NCI-H2107 (cell line): ENCODE data around the gene RYR2.
"Not testable (repeated sequence)": the region's sequence is repeated elsewhere in the genome, so short reads cannot be mapped to it uniquely, and the experiment has no call there.

Experiments
- DNase-seq: peaks from one replicate; lab custom pipeline; 2025; lab: John Stamatoyannopoulos, UW

The RYR2 gene

GRCh38 chr1:237568955-237569354, 527.0 kb downstream of the RYR2 start:
- DNase-seq, result no peak

DNA sequence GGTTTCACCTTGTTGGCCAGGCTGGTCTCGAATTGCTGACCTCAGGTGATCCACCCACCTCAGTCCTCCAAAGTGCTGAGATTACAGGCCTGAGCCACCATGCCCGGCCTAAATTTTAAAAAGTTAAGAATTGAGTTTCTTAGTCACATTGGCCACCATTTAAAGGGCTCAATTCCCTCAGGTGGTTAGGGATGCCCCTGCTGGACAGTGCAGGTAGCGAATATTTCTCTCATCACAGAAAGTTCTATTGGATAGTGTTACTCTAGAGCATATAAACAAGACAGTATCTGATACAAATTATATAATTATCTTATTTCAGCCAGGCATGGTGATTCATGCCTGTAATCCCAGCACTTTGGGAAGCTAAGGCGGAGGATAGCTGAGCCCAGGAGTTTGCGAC, 528.5 kb downstream of the RYR2 start:
- DNase-seq, result no peak

GRCh38 chr1:237574536-237574935, 532.6 kb downstream of the RYR2 start:
- no peak for DNase-seq

DNA sequence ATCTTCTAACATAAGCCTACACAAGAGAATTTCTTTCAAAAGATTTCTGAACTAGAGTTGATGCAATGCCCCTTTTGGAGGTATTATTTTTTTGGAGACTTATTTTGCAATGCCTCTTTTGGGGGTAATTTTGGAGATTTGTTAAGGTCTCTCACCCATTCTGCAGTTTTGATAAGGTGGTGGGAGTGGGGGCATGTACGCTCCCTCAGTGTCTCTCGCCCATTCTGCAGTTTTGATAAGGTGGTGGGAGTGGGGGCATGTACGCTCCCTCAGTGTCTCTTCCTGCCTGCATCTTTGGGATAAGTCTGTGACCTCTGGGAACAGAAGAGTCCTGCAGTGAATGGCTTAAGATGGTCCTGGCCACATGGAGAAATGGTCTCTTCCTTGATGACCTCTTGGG, 536.6 kb downstream of the RYR2 start:
- DNase-seq, result no peak

DNA sequence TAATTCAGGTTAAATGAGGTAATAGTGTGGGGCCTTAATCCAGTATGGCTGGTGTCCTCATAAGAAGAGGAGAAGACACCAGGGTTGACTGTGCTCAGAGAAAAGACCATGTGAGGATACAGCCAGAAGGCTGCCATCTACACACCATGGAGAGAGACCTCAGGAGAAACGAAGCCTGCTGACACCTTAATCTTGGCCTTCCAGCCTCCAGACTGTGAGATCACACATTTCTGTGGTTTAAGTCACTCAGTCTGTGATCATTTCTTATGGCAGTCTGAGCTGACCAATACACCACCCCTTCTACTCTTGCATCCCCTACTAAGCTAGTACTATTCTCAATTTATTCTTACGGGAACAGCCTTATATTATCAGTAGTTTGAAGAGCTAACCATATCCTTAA, 538.7 kb downstream of the RYR2 start:
- no peak for DNase-seq

DNA sequence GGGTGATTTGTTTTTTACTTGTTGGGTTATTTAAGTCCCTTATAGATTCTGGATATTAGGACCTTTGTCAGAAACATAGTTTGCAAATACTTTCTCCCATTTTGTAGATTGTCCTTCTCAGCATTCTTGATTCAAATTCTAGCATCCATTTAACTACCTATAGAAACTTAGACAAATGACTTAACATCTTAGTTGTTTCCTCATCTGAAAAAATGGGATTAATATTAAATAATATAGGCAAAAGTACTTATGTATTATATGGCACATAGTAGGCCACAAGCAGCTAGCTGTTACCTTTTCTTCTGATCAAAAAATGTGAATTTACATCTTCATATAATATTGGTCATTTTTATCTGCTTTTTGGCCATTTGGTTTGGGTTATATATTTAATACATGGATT, 541.3 kb downstream of the RYR2 start:
- no peak for DNase-seq

DNA sequence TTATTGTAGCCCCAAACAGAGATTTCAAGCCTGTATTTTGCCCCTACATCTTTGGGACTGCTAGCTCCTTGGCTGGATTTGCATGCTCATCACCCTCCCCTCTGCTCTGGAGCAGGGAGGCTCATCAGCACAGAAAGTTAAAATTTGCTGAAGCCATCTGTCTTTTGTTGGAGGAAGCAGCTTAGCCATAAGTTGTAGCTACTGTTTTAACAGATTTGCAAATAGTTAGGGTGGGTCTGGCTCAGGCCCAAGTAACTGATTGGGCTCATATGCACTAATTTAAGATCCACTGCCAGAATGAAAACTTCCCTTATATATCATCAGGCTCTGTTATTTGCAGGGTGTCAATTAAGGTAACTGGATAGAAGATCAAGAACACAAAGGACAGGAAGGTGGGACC, 541.8 kb downstream of the RYR2 start:
- no peak for DNase-seq

DNA sequence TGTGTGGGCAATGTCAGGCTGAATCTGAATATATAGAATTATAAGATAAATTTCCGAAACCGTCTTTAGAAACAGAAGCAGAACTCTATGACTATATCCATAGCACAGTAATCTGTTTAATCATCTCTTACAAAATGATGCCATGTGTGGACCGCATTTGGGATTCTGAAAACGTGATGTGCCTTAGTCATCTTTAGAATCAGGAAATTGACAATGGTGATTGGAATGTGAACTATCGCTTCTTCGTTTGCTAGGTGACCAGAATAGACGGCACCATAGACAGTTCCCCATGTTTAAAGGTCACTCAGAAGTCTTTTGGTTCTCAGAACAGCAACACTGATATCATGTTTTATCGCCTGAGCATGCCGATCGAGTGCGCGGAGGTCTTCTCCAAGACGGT, 548.4 kb downstream of the RYR2 start:
- no peak for DNase-seq

GRCh38 chr1:237591353-237591752, 549.4 kb downstream of the RYR2 start:
- DNase-seq, result no peak

- DNase-seq, result not testable (repeated sequence)
Measured at GRCh38 chr1:237603036-237603568, 561.1 kb downstream of the RYR2 start.

DNA sequence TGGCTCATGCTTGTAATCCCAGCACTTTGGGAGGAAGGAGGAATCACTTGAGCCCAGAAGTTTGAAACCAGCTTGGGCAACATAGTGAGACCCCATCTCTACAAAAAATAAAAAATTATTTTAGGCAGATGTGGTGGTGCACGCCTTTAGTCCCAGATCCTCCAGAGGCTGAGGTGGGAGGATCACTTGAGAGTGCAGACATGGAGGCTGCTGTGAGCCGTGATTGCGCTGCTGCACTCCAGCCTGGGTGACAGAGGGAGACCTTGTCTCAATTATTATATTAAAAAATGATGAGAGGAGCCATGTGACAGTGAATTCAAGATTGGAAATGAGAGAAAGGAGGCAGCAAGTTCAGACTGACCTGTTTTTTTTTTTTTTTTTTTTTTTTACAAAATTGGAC, 566.4 kb downstream of the RYR2 start:
- no peak for DNase-seq

- no peak for DNase-seq
Measured at GRCh38 chr1:237610157-237610556, 568.2 kb downstream of the RYR2 start.

GRCh38 chr1:237613984-237614383, 572.0 kb downstream of the RYR2 start:
- no peak for DNase-seq

GRCh38 chr1:237619553-237619952, 577.6 kb downstream of the RYR2 start:
- no peak for DNase-seq

- DNase-seq, result no peak
Measured at GRCh38 chr1:237634922-237635321, 592.9 kb downstream of the RYR2 start.

DNA sequence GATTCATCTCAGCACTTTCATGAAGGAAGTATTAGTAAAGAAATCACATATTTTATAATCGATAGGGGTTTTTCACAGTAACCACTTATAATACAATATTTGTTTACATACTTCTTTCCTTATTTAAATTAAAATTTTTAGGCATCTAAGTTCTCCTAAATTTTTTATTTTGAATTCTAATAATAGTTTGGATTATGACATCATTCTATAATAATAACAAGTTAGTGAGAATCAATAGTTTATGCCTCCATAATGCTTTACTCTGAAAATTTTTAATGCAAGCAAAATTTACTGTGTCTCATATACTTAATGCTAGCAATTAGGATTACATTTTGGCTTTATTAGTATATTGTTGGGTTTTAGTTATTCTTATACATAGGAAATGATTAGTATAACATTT, 596.6 kb downstream of the RYR2 start:
- no peak for DNase-seq

GRCh38 chr1:237640011-237640671, 598.2 kb downstream of the RYR2 start:
- DNase-seq, result no peak

GRCh38 chr1:237640966-237641365, 599.0 kb downstream of the RYR2 start:
- DNase-seq, result no peak

DNA sequence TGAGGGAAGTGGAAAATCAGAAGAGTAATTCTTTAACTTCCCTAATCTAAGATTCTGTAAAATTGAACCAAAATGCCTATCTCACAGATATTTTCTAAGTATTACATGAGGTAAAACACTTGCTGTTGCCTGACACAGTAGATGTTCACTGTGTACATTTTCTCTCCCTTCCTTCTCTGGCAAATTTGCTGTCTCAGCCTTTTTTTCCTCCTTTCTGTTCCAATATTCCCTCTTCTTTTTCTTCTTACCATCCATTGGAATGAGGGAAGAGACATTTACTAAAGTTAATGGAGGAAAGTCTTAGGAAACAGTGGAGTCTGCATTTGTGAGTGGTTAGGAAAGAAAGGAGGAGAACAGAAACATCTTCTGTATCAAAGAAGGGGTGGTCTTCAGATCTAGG, 608.8 kb downstream of the RYR2 start:
- DNase-seq, result no peak

- DNase-seq, result no peak
Measured at GRCh38 chr1:237655778-237656177, 613.8 kb downstream of the RYR2 start.

GRCh38 chr1:237664348-237664747, 622.4 kb downstream of the RYR2 start:
- DNase-seq, result no peak

- DNase-seq, result no peak
Measured at GRCh38 chr1:237670302-237670701, 628.3 kb downstream of the RYR2 start.

DNA sequence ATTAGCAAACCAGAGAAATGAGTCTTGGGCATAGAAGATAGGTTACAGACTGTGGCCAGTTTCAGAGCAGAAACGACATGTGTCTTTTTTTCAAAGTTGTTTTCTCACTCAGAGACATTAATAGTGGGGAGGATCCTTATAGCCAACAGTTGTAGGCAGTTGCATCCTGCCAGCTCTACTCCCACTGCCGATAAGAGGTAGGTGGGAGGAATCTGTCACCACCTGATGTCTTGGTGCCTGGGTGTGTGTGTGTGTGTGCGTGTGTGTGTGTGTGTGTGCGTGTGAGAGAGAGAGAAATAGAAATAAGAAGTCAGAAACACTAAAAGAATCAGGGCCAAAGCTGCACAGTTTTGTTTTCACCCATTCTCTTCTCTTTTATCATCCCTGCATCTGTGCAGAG, 629.3 kb downstream of the RYR2 start:
- no peak for DNase-seq

DNA sequence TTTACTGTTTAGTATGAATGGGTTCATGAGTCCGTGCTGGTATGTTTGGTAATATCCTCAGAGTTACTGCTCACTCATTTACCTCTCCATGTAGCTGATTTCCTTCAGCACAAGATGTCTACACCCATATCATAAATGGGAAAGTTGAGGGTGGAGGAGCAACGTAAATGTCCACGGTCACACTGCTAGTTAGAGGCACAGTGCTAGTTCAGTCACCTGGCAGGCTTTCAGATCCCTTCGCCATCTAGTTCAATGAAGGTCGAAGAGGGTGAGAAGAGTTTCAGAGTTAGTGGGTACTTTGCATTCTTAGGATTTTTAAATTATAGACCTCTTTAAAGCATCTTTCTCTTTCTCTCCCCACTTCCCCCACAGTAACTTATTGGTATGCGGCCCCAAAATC, 630.0 kb downstream of the RYR2 start:
- DNase-seq, result no peak
